HEK293 (cell line): ENCODE measurements around the gene PLEKHG4.

Source experiments
- KLF7 ChIP-seq: fragments of 450-650 bp; formaldehyde crosslinking; IDR thresholded peaks from 2 replicates; pipeline ENCODE4 v1.5.1; 2016; ENCODE audit warnings: missing biosample characterization, missing genetic modification characterization, borderline replicate concordance
- ZNF184 ChIP-seq: fragments of 450-650 bp; IDR thresholded peaks from 2 replicates; pipeline ENCODE4 v1.5.1; 2018; ENCODE audit warnings: missing biosample characterization, mild to moderate bottlenecking, missing genetic modification characterization
- ZNF341 ChIP-seq: fragments of 450-650 bp; formaldehyde crosslinking; IDR thresholded peaks from 2 replicates; pipeline ENCODE4; 2016; ENCODE audit warnings: low read depth, missing biosample characterization, missing genetic modification characterization
- ZNF426 ChIP-seq: fragments of 450-650 bp; formaldehyde crosslinking; IDR thresholded peaks from 2 replicates; pipeline ENCODE4 v1.5.1; 2017; ENCODE audit warnings: missing biosample characterization, missing genetic modification characterization, mild to moderate bottlenecking, inconsistent platforms, moderate library complexity
- ZNF585B ChIP-seq: fragments of 450-650 bp; formaldehyde crosslinking; IDR thresholded peaks from 2 replicates; pipeline ENCODE4 v1.5.1; 2016; ENCODE audit warnings: missing biosample characterization, missing genetic modification characterization
- ZNF623 ChIP-seq: fragments of 450-650 bp; formaldehyde crosslinking; IDR thresholded peaks from 2 replicates; pipeline ENCODE4 v1.5.1; 2016; ENCODE audit warnings: missing biosample characterization, missing genetic modification characterization
- ZNF654 ChIP-seq: fragments of 450-650 bp; formaldehyde crosslinking; IDR thresholded peaks from 2 replicates; pipeline ENCODE4 v1.5.1; 2016; ENCODE audit warnings: low read depth, missing biosample characterization, missing genetic modification characterization
- TF ChIP-seq, protein P1 (sequence below): fragments of 450-650 bp; formaldehyde crosslinking; IDR thresholded peaks from 2 replicates; pipeline ENCODE4 v1.5.1; 2016; ENCODE audit warnings: missing biosample characterization, missing genetic modification characterization, borderline replicate concordance
- TF ChIP-seq, protein P2 (sequence below): fragments of 450-650 bp; formaldehyde crosslinking; IDR thresholded peaks from 2 replicates; pipeline ENCODE4 v1.5.1; 2016; ENCODE audit warnings: missing biosample characterization, missing genetic modification characterization, low read depth
- TF ChIP-seq, protein P3 (sequence below): fragments of 450-650 bp; formaldehyde crosslinking; IDR thresholded peaks from 2 replicates; pipeline ENCODE4 v1.5.1; 2016; ENCODE audit warnings: missing biosample characterization, missing genetic modification characterization
- TF ChIP-seq, protein P4 (sequence below): fragments of 450-650 bp; formaldehyde crosslinking; IDR thresholded peaks from 2 replicates; pipeline ENCODE4 v1.5.1; 2016; ENCODE audit warnings: missing biosample characterization, missing genetic modification characterization
- TF ChIP-seq, protein P5 (sequence below): fragments of 450-650 bp; formaldehyde crosslinking; IDR thresholded peaks from 2 replicates; pipeline ENCODE4 v1.5.1; 2016; ENCODE audit warnings: missing biosample characterization, missing genetic modification characterization, low read depth
- TF ChIP-seq, protein P6 (sequence below): fragments of 450-650 bp; formaldehyde crosslinking; IDR thresholded peaks from 2 replicates; pipeline ENCODE4 v1.5.1; 2016; ENCODE audit warnings: missing biosample characterization, missing genetic modification characterization
- TF ChIP-seq, protein P7 (sequence below): fragments of 450-650 bp; formaldehyde crosslinking; IDR thresholded peaks from 2 replicates; pipeline ENCODE4 v1.5.1; 2017; ENCODE audit warnings: missing biosample characterization, missing genetic modification characterization
- TF ChIP-seq, protein P8 (sequence below): IDR thresholded peaks from 2 replicates; pipeline ENCODE4 v1.6.1; 2011; ENCODE audit warnings: mild to moderate bottlenecking, low read depth, low read length, borderline replicate concordance

PLEKHG4 gene

DNA sequence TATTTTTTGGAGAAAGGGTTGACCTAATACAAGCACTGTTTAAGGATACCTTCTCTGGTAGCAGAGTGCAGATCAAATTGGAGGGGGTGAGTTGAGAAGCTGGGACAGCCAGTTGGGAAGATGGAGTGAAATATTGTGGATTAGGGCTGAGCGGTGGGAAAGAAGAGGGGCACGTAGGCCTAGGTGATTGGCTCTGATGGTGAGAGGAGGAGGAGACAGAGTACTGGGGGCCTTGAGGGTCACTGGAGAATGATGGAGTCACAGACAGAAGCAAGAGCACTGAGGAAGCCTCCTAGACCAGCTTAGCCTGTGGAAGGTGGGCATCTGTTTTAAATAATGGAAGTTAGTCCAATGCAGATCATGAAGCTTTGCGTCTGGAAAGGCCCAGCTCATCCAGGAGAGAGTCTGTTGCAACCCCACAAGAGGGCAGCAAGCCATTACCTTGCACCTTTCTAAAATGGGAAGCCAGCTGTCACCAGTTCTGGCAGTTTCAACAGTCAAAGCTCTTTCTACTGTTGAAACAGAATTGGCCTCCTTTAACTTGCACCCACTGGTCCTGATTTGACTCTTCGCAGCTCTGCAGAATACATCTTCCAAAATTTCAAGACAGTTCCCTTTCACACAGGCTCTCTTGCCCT, 18.8 kb upstream of the PLEKHG4 start (continued):
- TF ChIP-seq, protein P1, sequence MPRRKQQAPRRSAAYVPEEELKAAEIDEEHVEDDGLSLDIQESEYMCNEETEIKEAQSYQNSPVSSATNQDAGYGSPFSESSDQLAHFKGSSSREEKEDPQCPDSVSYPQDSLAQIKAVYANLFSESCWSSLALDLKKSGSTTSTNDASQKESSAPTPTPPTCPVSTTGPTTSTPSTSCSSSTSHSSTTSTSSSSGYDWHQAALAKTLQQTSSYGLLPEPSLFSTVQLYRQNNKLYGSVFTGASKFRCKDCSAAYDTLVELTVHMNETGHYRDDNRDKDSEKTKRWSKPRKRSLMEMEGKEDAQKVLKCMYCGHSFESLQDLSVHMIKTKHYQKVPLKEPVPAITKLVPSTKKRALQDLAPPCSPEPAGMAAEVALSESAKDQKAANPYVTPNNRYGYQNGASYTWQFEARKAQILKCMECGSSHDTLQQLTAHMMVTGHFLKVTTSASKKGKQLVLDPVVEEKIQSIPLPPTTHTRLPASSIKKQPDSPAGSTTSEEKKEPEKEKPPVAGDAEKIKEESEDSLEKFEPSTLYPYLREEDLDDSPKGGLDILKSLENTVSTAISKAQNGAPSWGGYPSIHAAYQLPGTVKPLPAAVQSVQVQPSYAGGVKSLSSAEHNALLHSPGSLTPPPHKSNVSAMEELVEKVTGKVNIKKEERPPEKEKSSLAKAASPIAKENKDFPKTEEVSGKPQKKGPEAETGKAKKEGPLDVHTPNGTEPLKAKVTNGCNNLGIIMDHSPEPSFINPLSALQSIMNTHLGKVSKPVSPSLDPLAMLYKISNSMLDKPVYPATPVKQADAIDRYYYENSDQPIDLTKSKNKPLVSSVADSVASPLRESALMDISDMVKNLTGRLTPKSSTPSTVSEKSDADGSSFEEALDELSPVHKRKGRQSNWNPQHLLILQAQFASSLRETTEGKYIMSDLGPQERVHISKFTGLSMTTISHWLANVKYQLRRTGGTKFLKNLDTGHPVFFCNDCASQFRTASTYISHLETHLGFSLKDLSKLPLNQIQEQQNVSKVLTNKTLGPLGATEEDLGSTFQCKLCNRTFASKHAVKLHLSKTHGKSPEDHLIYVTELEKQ (tag by site-specific recombination), result no peak
- TF ChIP-seq ZNF654, result peak; percentile 50
- TF ChIP-seq, protein P2, sequence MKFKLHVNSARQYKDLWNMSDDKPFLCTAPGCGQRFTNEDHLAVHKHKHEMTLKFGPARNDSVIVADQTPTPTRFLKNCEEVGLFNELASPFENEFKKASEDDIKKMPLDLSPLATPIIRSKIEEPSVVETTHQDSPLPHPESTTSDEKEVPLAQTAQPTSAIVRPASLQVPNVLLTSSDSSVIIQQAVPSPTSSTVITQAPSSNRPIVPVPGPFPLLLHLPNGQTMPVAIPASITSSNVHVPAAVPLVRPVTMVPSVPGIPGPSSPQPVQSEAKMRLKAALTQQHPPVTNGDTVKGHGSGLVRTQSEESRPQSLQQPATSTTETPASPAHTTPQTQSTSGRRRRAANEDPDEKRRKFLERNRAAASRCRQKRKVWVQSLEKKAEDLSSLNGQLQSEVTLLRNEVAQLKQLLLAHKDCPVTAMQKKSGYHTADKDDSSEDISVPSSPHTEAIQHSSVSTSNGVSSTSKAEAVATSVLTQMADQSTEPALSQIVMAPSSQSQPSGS (tag by site-specific recombination), result no peak
- no peak for TF ChIP-seq ZNF585B (tag by site-specific recombination)
- 0 out of 2 replicates have a peak, but pooled peaks have one; percentile 20 for TF ChIP-seq ZNF341
- TF ChIP-seq, protein P3, sequence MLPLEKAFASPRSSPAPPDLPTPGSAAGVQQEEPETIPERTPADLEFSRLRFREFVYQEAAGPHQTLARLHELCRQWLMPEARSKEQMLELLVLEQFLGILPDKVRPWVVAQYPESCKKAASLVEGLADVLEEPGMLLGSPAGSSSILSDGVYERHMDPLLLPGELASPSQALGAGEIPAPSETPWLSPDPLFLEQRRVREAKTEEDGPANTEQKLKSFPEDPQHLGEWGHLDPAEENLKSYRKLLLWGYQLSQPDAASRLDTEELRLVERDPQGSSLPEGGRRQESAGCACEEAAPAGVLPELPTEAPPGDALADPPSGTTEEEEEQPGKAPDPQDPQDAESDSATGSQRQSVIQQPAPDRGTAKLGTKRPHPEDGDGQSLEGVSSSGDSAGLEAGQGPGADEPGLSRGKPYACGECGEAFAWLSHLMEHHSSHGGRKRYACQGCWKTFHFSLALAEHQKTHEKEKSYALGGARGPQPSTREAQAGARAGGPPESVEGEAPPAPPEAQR, result no peak
- TF ChIP-seq, protein P4, sequence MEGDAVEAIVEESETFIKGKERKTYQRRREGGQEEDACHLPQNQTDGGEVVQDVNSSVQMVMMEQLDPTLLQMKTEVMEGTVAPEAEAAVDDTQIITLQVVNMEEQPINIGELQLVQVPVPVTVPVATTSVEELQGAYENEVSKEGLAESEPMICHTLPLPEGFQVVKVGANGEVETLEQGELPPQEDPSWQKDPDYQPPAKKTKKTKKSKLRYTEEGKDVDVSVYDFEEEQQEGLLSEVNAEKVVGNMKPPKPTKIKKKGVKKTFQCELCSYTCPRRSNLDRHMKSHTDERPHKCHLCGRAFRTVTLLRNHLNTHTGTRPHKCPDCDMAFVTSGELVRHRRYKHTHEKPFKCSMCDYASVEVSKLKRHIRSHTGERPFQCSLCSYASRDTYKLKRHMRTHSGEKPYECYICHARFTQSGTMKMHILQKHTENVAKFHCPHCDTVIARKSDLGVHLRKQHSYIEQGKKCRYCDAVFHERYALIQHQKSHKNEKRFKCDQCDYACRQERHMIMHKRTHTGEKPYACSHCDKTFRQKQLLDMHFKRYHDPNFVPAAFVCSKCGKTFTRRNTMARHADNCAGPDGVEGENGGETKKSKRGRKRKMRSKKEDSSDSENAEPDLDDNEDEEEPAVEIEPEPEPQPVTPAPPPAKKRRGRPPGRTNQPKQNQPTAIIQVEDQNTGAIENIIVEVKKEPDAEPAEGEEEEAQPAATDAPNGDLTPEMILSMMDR, result peak; percentile 71
- TF ChIP-seq, protein P5, sequence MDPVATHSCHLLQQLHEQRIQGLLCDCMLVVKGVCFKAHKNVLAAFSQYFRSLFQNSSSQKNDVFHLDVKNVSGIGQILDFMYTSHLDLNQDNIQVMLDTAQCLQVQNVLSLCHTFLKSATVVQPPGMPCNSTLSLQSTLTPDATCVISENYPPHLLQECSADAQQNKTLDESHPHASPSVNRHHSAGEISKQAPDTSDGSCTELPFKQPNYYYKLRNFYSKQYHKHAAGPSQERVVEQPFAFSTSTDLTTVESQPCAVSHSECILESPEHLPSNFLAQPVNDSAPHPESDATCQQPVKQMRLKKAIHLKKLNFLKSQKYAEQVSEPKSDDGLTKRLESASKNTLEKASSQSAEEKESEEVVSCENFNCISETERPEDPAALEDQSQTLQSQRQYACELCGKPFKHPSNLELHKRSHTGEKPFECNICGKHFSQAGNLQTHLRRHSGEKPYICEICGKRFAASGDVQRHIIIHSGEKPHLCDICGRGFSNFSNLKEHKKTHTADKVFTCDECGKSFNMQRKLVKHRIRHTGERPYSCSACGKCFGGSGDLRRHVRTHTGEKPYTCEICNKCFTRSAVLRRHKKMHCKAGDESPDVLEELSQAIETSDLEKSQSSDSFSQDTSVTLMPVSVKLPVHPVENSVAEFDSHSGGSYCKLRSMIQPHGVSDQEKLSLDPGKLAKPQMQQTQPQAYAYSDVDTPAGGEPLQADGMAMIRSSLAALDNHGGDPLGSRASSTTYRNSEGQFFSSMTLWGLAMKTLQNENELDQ (tag by site-specific recombination), result no peak
- TF ChIP-seq ZNF426 (tag by site-specific recombination), result no peak
- TF ChIP-seq, protein P6, sequence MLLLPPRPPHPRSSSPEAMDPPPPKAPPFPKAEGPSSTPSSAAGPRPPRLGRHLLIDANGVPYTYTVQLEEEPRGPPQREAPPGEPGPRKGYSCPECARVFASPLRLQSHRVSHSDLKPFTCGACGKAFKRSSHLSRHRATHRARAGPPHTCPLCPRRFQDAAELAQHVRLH (tag by site-specific recombination), result no peak
- TF ChIP-seq, protein P7, sequence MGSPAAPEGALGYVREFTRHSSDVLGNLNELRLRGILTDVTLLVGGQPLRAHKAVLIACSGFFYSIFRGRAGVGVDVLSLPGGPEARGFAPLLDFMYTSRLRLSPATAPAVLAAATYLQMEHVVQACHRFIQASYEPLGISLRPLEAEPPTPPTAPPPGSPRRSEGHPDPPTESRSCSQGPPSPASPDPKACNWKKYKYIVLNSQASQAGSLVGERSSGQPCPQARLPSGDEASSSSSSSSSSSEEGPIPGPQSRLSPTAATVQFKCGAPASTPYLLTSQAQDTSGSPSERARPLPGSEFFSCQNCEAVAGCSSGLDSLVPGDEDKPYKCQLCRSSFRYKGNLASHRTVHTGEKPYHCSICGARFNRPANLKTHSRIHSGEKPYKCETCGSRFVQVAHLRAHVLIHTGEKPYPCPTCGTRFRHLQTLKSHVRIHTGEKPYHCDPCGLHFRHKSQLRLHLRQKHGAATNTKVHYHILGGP (tag by site-specific recombination), result no peak
- no peak for TF ChIP-seq ZNF623 (tag by site-specific recombination)
- peak; percentile 87 for TF ChIP-seq ZNF184 (tag by site-specific recombination)
- TF ChIP-seq, protein P8, sequence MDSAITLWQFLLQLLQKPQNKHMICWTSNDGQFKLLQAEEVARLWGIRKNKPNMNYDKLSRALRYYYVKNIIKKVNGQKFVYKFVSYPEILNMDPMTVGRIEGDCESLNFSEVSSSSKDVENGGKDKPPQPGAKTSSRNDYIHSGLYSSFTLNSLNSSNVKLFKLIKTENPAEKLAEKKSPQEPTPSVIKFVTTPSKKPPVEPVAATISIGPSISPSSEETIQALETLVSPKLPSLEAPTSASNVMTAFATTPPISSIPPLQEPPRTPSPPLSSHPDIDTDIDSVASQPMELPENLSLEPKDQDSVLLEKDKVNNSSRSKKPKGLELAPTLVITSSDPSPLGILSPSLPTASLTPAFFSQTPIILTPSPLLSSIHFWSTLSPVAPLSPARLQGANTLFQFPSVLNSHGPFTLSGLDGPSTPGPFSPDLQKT, result no peak
- TF ChIP-seq KLF7 (tag by site-specific recombination), result no peak
